NAMALWA (cell line): Measurements from ENCODE around the gene MCRS1.
"Not testable (repeated sequence)": the region's sequence is repeated elsewhere in the genome, so short reads cannot be mapped to it uniquely, and the experiment has no call there.

Source experiments
- DNase-seq: peaks from one replicate; pipeline ENCODE4 v3.0.0-alpha.2; 2015; ENCODE audit warnings: low spot score

Gene MCRS1

DNA sequence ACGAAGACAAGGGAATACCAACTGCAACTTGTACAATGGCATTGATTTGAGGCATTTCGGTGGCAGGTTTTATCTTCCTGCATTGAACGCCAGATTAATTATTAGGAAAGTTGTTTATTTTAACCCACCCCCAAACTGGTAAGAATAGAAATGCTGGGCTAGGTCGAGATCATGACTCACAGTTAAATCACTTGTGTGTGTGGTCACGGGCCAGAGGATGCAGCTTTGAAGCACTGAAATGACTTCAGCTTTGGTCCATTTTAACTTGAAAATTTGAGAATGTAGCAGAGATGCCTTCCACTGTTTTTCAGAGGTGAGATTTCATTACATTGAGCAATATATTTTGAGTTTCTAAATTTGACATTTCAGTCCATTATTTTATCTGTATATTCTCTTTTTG, 52.7 kb downstream of the MCRS1 start:
- DNase-seq = no peak

GRCh38 chr12:49512546-49512945, 55.4 kb downstream of the MCRS1 start:
- DNase-seq = no peak

GRCh38 chr12:49511410-49511809, 56.5 kb downstream of the MCRS1 start:
- DNase-seq = no peak

DNA sequence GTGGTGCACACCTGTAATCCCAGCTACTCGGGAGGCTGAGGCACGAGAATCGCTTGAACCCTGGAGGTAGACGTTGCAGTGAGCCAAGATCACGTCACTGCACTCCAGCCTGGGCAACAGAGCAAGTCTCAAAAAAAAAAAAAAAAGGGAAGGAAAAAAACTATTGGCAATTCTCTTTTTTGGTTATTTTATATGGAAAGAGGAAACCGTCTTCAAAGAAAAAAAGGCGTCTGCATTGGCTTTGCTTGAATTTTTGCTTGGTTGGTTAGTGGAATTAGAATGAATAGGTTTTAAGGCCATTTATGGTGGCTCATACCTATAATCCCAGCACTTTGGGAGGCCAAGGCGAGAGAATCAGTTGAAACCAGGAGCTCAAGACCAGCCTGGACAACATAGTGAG, 58.3 kb downstream of the MCRS1 start:
- not testable (repeated sequence) for DNase-seq
